HG03095 (cell line): ENCODE results near the gene TOMM6.
"Not testable (repeated sequence)": the region's sequence is repeated elsewhere in the genome, so short reads cannot be mapped to it uniquely, and the experiment has no call there.

Source experiments
- ATAC-seq: cut with Tn5 transposase; IDR thresholded peaks from one replicate; pipeline ENCODE4 v1.9.1; 2021; ENCODE audit warnings: moderate library complexity; ENCODE audit not compliant: unreplicated experiment

Gene TOMM6

GRCh38 chr6:41783106-41783780 is 4.3 kb upstream of the TOMM6 start:
- ATAC-seq, result no peak

GRCh38 chr6:41784581-41785171 is 2.8 kb upstream of the TOMM6 start:
- ATAC-seq, result no peak

GRCh38 chr6:41785254-41785653 is 2.2 kb upstream of the TOMM6 start:
- no peak for ATAC-seq

- no peak for ATAC-seq
Observed at GRCh38 chr6:41785689-41786450, 1.6 kb upstream of the TOMM6 start.

- peak; percentile 54 for ATAC-seq
Observed at GRCh38 chr6:41786451-41787218, 859 bp upstream of the TOMM6 start.

GRCh38 chr6:41789390-41789724 is 1.9 kb downstream of the TOMM6 start:
- no peak for ATAC-seq

DNA sequence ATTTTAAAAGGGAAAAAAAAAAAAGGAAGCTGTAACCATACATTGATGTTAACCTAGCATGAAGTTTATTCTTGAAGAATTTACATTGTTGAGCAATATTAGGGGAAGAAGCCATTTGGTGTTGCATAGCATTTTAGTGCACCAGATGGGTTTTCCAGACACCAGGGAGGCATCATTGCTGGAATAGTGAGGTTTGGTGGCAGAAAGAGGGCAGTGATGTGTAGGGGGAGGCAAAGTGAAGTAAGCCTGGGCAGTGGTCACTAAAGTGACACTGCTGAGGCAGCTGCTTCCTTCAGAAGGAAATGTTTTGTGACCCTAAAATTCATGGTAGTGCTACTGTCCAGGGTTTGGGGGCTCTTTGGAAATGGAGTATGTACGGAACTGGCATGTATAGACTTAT is 2.6 kb downstream of the TOMM6 start:
- ATAC-seq, result no peak

DNA sequence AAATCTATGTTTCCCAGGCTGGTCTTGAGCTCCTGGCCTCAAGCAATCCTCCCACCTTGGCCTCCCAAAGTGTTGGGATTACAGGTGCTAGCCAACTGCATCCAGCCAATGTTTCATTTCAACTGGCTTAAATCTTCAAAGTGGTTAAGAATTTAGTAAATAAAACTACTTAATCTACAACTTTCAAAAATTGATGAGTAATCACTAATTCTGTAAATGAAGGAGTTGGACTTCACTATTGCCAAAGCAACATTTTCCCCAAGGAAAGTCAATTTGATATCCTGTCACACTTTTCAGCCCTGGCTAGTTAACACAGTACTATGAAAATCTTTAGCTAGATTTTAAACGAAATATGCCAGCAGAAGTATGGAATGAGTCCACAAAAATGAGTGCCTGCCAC is 3.8 kb downstream of the TOMM6 start:
- ATAC-seq, result no peak

- ATAC-seq, result no peak
Observed at GRCh38 chr6:41791984-41792383, 4.5 kb downstream of the TOMM6 start.

- ATAC-seq, result no peak
Observed at GRCh38 chr6:41796474-41796873, 9.0 kb downstream of the TOMM6 start.

DNA sequence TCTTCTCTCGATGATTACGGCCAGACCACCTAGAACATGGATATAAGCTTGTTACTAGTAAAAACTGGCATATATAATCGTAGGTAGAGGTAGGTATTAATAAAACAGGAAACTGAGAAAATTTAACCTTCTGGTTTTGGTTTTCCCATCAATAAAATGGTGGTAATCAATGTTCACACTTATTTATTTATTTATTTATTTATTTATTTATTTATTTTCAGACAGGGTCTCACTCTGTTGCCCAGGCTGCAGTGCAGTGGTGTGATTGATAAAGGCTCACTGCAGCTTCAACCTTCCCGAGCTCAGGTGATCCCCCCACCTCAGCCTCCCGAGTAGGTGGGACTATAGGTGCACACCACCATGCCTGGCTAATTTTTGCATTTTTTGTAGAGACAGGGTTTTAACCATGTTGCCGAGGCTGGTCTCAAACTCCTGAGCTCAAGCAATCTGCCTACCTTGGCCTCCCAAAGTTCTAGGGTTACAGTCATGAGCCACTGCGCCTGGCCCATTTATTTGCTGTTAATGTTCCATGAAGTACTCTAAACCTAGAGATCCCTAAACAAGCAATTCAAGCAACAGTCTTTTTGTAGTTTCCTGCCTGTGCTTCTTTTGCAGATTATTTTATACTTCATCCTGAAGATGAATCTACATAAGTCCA is 11.5 kb downstream of the TOMM6 start:
- ATAC-seq, result no peak

DNA sequence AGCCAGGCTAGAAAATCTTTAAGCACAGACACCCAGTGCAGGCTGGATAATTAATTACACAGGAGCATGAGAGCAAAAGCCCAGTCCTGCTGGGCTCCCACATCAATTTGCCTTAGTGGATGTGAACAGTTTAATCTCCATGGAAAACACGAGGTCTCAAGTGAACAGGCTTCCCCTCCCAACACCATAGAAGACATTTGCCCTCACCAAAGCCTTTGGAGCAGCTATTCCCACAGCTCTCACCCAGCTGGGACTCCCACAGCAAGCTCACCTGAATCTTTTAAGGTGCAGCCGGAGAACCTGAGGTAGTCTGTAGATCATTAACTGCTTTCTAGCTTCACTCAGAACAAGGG is 12.0 kb downstream of the TOMM6 start:
- no peak for ATAC-seq

DNA sequence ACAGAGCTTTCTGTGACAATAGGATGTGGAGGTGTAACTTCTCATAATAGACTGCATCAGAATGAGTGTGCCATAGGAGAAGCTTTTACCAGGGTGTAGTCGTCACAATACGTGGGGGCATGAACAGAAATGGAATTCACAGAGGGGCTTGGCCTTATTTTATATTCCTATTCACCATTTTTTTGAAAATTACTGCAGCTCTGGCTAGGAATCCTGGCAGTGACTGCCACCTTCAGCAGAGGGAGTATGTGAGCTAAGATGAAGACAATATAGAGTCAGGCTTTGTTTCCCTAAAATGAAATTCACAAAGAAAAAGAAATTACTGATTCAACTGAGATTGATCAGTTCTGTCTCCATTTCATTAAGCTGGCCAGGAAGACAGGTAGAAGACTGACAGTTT is 13.9 kb downstream of the TOMM6 start:
- ATAC-seq, result no peak

GRCh38 chr6:41805830-41806774 is 18.6 kb downstream of the TOMM6 start:
- ATAC-seq, result no peak

DNA sequence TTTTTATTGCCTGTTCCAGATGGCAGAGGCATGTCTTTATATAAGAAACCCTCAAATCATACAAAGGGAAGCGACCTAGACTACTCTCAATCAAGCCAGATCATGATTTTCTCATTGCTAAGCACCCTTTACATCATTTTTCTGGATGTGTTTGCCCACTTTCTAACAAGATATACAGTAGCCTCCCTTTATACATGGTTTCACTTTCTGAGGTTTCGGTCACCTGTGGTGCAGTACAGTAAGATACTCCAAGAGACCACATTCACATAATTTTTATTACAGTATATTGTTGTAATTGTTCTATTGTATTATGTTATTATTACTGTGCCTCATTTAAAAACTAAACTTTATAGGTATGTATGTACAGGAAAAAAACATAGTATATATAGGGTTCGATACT is 23.6 kb downstream of the TOMM6 start:
- ATAC-seq, result no peak

DNA sequence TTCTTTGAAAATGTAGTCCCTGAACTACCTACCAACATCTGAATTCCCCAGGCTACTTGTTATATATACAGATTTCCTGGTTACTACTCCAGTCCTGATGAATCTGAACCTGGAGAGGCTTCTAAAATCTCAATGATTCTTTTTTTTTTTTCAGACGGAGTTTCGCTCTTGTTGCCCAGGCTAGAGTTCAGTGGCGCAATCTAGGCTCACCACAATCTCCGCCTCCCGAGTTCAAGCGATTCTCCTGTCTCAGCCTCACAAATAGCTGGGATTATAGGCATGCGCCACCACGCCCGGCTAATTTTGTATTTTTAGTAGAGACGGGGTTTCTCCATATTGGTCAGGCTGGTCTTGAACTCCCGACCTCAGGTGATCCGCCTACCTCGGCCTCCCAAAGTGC is 24.5 kb downstream of the TOMM6 start:
- not testable (repeated sequence) for ATAC-seq

DNA sequence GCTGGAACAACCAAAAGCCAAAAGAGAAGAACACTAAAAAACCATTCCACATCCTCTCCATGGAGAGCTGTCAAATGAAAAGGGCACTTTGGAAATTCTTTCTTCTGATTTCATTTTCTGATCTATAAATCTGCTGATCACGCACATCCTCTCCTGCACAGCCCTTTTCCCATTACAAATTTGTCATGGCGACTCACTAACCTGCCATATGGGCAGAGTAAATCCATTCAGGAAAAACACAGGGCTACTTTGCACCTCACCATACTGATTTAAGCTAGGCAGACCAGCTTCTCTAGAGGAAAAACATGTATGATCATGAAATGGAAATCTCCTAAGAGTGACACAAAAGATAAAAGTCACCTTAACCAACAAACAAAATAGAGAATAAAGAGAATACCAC is 26.0 kb downstream of the TOMM6 start:
- ATAC-seq, result no peak

DNA sequence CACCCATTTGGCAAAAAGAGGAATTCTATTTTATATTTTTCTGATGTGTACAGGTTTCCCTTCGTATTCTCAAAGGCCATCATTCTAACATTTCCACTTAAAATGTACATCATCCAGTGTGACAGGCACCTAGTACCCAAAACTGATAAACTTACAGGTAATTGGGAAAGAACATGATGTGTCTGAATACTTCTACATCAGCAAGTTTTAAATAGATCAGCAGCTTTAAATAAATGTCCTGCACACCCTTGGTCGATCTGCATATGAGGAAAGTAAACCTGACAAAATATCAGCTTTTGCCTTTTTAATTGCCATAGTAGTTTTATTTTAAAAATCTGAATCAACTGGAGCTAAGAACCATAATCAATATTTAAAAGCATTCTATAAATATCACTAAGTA is 26.5 kb downstream of the TOMM6 start:
- ATAC-seq, result no peak

GRCh38 chr6:41814629-41815028 is 27.1 kb downstream of the TOMM6 start:
- ATAC-seq, result no peak

GRCh38 chr6:41815587-41815986 is 28.1 kb downstream of the TOMM6 start:
- no peak for ATAC-seq
